OCI-M2 (cell line): ENCODE results near the gene ZNF771.
A peak's percentile ranks its signal among the peaks of the same experiment; 100 is the strongest.
"Not testable (repeated sequence)": the region's sequence is repeated elsewhere in the genome, so short reads cannot be mapped to it uniquely, and the experiment has no call there.

Experiments used
- DNase-seq: peaks from one replicate; lab custom pipeline; 2025; ENCODE audit not compliant: unreplicated experiment; lab: John Stamatoyannopoulos, UW

ZNF771 gene

DNA sequence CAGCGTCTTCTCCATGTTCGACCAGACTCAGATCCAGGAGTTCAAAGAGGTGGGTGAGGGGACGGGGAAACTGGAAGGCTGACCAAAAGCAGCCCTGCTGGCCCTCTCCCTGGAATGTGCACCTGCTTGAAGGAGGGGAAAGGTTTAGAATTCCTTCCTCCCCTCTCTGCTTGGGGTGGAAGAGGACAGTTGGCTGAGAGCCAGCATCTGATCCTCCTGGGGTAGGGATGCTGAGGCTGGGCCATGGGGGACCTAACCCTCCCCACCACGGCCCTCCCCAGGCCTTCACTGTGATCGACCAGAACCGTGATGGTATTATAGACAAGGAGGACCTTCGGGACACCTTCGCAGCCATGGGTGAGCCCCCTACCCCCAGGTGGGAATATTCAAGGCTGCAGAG lies 31.5 kb upstream of the ZNF771 start:
- DNase-seq = no peak

DNA sequence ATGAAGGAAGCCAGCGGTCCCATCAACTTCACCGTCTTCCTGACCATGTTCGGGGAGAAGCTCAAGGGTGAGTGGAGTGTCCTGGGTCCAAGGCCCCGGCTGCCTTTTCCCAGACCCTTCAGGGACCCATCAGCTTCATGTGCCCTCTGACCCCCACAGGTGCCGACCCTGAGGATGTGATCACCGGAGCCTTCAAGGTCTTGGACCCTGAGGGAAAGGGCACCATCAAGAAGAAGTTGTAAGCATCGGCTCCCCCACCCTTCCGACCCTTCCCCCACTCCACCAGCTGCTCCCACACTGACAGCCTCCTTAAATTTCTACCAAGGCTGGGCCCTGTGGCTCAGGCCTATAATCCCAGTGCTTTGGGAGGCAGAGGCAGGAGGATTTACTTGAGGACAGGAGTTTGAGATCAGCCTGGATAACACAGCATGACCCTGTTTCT lies 30.9 kb upstream of the ZNF771 start:
- DNase-seq = no peak

DNA sequence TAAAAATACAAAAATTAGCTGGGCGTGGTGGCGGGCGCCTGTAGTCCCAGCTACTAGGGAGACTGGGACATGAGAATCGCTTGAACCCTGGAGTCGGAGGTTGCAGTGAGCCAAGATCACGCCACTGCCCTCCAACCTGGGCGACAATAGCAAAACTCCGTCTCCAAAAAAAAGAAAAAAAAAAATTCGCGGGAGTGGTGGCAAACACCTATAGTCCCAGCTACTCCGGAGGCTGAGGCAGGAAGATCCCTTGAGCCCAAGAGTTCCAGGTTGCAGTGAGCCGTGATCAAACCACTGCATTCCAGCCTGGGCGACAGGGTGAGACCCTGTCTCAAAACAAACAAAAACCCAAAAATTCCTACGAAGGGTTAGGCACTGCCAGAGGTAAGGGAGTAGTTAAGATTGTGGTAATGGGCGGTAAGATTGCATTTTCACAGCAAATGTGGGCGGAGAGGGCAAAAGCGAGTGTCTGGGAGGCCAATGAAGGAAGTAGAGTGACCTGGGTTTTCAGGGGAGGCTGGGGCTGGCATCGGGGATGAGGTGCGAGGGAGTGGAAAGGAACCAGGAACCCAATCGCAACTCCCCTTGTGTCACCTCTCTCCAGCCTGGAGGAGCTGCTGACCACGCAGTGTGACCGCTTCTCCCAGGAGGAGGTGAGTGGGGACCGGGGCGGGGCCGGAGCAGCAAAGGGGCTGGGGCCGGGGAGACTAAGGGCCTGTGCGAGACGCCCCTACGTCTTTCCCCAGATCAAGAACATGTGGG lies 30.2 kb upstream of the ZNF771 start:
- DNase-seq = no peak

DNA sequence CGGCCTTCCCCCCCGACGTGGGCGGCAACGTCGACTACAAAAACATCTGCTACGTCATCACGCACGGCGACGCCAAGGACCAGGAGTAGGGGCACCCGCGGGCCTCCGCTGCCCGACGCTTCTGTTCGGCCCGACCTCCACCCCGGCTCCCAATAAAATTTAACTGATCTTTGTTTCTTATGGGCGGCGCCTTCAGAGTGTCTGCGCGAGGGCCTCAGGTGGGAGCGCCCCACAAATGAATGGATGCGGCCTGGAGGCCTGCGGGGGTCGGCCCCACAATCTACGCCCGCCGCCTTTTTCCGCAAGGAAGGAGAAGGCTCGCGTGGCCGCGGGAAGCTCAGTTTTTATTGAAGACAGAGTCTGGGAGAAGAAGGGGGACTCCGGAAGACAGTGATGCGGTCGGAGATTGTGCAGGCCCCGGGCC lies 29.6 kb upstream of the ZNF771 start:
- no peak for DNase-seq

DNA sequence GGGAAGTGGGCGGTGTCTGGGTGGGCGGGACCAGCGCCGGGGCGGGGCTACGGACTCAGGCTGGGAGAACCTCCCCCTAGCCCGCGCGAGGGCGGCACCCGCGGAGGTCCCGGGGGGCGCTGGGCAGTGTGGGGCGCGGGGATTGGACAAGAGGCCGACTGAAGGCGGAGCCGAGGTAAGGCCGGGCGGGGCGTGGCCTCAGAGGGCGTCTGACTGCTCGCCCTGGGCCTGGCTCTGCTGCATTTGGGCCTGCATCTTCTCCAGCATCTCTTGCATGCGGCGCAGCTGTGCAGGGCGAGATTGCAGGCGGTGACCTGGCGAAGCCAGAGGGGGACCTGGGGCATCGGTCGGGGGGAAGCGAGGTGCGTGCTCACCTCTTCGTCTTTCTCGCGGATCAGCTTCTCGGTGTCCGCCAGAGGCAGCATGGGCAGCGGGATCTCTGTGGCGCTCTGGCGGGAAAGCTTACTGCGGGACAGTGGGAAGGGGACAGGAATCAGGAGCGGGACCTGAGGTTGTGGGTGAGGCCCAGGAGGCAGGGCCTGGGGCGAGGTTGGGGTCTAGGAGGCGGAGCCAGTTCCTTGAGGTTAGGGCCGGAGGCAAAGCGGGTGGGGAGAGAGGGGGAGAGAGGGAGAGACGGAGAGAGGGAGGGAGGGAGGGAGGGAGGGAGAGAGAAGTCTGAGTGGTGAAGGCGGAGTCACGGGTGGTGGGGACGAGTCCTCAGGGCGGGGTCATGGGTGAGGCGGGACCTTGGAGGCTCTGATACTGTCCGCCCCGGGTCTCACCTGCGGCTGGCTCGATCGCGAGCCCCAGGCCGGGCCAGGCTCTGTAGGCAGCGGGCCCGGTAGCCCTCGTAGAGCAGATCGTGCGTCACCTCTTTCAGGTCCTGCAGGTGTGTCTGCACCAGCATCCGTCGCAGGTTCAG lies 28.9 kb upstream of the ZNF771 start:
- DNase-seq = peak; percentile 90

DNA sequence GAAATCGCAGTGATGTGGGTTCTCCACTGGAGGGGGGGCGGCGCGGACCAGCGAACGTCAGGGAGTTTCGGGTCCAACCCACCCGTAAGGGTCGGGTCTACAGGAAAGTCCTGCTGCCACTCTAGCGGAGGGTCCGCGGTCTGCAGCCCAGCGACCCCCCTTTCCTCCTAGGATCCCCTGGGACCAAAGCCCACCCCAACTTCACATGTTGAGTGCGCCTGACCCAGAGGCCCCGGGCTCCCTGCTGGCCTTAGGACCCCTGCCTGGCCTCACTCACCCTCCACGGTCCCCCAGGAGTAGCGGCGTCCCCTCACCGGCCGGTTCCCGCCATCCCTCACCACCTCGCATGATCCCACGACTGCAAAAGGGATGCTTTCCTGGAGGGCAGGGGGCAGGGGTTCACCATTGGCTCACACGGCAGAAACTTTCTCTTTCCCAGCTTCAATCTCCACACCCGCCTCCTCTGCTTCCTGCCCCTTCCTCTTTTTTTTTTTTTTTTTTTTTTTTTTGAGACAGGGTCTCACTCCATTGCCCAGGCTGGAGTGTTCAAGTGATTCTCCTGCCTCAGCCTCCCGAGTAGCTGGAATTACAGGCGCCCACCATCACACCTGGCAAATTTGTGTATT lies 28.1 kb upstream of the ZNF771 start:
- no peak for DNase-seq

DNA sequence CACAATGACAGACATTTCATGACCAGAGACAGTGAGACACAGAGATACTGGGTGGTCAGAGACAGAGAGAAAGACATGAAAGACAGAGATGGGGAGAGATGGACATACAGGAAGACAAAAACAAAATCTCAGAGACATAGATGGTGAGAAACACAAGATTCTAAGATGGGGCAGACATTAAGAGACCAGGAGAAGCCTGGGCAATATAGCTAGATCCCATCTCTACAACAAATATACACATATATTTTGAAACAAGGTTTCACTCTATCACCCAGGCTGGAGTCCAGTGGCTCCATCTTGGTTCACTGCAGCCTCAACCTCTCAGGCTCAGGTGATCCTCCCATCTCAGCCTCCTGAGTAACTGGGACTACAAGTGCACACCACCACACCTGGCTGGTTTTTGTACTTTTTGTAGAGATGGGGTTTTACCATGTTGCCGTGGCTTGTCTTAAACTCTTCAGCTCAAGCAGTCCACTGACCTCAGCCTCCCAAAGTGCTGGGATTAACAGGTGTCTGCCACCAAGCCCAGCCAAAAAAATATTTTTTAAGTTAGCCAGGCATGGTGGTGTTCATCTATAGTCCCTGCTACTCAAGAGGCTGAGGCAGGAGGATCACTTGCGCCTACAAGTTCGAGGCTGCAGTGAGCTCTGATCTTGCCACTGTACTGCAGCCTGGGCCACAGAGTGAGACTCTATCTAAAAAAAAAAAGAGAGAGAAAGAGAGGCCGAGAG lies 27.2 kb upstream of the ZNF771 start:
- no peak for DNase-seq

DNA sequence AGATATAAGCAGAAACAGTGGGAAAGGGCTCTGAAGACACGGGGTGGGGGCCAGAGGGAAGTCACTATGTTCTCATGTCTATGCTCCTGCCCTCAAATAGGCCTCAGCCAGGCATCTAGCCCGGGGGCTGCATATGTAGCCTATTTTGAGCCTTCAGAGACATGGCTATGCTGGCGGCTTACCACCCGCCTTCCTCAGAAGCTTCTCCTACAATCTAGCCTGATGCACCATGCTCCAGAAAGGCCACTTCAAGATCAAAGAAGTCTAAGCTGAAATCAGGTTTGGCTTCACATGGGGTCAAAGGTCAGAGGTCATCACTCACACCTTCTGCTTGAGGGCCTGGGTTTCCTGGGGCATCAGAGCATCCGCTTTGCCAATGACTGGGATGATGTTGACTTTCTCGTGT lies 26.6 kb upstream of the ZNF771 start:
- DNase-seq = no peak

DNA sequence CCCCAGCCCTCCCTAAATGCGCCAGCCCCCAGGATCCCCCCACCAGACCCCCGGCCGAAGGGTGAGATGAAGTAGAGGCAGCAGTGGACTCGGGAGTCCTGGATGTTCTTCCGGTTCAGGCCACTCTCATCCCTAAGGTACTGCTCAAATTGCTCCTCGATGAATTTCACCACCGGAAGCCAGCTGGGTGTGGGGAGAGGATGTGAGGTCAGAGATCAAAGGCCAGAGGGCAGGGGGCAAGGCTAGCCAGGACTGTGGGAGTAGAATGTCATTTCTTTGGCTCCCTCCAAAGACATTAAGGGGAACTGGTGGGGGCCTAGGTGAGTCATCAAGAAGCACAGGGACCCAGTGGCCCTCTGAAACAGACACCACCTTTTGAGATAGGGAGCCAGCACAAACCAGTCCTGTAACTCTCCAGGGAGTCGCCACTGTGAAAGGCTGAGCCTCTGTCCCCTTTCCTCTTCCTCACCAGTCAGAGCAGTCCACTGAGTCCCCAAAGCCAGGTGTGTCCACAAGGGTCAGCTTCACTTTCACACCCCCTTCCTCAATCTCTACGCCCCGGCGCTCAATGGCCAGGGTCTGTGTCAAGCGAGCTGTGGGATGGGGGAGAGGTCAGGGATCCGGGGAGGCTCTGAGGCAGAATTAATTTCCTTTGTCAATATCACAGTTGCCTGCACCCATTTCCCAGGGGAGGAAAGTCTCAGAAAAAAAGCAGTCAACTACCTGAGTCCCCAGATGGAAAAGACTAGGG lies 25.9 kb upstream of the ZNF771 start:
- no peak for DNase-seq

DNA sequence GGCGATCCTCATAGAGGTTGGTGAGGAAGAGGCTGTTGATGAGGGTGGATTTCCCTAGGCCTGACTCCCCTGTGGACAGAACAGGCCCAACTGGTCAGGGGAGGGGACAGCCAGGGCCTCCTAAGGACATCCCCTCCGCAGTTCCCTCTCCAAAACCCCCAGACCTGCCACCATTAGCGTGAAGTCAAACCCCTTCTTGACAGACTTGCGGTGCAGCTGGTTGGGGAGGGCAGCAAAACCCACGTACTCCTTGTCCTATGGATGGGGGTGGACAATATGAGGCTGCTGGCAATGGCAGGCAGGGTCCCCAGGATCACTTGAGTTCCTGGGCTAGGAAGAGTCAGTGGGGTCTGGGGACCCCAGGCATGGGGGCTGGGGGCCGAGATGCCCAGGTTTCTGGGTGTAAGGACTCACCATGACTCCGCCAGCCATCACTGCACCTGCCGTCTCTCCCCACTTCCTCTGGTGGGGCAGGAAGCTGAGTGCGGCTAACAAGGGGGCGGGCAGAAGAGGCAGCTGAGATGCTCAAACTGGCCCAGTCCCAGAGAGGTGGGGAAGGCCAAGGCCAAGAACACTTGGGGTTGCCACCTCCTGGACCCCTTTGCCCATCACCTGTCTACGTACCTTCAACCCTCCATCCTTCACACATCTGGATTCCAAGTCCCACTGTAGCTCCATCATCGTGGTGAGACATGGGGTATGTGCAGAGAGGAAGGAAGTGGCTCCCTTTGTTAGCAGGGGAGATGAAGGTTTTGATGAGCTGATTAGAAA lies 25.1 kb upstream of the ZNF771 start, which contains the start of gene SEPTIN1:
Gene SEPTIN1 (minus strand): TSS at position 451 of the 771 bp plus-strand sequence. CDS start 19 bp downstream, at position 432.
- DNase-seq = no peak

DNA sequence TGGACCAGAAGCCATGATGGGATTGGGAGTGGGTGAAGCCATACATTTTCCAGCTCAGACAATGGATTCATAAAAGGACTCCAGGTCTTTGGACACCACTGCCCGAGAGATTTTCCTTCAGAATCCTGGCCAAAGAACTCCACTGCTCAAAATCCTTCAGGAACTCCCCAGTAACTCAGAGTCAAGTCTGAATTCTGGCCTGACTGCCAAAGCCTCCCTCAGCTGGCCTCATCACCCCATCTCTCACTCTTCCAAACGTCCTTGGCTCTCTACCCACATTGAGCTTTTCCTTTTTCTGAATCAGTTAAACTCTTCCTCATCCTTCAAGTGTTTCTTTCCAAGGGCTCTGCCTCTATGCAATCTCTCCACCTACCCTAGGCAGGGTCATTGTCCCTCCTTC lies 23.9 kb upstream of the ZNF771 start:
- DNase-seq = no peak

DNA sequence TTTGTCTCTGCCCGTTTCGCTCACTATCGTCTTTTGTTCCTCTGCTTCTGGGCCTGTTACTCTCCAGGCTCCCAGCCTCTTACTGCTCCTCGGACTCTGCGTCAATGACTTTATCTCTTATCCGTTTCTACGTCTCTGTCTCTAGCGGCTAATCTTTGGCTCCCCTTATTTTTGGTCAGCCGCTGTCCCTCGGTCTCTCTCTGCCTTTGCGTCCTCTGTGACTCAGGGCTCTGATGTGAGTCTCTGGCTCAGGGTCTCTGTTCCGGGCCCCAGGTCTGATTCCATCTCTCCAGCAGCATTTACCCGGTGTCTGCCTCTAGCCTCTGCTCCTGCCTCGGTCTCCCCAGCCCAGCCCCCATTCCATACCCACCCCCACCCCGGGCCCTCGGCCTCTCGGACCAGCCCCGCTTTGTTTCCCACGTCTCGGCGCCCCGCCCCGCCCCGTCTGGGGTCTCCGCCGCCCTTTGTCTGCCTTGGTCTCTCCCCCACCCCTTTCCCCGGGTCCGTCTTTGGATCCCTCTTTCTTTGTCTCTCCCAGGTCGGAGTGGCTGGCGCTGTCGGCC lies 12.7 kb upstream of the ZNF771 start:
- no peak for DNase-seq

DNA sequence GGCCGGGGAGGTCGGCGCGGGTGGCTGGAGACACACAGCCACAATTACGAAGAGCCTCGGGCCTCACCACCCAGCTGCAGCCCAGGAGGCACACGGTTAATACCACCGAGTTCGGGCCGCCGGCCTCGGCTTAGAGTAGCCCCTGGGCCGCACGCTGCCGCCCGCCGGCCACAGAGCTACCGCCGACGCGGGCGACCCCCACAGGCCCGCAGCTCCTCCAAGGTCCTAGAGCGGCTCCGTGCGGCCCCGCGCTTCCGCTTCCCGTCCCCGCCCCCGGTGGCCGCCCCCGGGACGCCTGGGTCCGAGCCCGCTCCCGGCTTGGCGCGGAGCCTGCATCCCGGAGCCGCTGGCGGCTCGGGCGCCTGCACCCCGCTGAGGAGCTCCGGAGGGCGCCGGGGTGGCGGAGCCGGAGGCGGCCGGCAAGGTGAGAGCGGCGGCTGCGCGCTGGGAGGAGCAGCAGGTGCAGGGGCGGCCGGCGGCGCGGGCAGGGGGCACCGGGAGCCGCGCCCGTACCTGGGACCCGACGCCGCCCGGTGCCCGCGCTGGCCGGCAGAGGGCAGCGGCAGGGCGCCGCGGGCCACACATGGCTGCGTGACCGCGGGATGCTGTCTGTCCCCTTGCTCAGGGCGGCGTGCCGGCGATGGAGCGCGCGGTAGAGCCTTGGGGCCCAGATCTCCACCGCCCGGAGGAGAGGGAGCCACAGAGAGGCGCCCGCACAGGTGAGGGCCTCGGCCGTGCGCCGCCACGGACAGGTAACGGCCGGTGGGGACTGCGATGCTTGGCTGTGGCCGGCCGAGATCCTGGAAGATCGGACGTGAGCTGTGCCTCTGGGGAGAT lies 12.0 kb upstream of the ZNF771 start, which contains the start of gene ZNF48:
Gene ZNF48 (plus strand): TSS at position 266 of the 837 bp plus-strand sequence. CDS start 375 bp downstream, at position 641.
- no peak for DNase-seq

DNA sequence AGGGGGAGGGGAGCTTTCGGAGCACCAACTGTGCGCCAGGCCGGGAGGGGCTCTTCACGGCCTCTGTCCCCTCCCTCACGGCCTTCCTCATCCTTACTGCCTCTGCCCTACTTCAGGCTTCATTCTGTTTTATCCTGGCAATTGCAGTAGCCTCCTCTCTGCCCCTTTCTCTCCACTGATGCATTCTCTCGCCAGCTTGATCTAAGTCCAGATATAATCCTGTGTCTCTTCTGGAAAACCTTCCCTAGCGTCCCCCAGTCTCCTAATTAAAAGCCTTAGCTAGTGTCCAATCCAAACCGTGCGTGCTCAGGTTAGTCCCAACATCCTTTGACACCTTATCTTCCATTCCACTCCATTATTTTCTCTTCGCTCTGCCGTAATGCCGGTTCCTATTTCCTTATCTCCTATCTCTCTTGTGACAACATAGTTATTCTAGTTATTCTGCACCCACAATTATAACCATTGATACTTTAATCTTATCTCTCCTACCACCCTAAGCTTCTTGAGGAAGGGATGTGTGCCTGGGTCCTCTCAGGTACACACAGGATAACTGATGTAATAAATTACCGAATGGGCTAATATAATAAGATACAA lies 11.3 kb upstream of the ZNF771 start:
- no peak for DNase-seq

DNA sequence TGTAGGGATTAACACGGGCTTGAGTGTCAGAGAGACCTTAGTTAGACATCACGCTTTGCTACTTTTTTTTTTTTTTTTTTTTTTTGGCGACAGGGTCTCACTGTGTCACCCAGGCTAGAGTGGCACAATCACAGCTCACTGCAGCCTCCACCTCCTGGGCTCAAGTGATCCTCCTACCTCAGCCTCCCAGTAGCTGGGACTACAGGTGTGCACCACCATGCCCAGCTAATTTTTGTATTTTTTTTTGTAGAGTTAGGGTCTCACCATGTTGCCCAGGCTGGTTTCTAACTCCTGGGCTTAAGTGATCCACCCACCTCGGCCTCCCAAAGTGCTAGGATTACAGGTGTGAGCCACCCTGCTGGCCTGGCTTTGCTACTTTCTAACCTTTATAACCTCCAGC lies 10.8 kb upstream of the ZNF771 start:
- not testable (repeated sequence) for DNase-seq

DNA sequence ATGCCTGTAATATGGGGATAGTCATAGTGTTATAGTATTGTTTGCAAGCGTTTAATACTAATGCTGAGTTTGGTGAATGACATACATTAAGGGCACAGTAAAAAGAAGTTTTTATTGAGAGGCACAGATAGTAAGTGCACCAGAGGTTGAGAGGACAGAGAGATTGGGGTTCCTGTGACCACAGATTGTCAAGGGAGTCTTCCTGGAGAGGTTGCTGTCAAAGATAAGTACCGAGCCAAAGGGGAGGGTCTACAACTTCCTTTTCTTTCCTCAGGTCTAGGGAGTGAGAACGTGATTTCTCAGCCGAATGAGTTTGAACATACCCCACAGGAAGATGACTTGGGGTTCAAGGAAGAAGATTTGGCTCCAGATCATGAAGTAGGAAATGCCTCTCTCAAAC lies 10.3 kb upstream of the ZNF771 start:
- DNase-seq = no peak

DNA sequence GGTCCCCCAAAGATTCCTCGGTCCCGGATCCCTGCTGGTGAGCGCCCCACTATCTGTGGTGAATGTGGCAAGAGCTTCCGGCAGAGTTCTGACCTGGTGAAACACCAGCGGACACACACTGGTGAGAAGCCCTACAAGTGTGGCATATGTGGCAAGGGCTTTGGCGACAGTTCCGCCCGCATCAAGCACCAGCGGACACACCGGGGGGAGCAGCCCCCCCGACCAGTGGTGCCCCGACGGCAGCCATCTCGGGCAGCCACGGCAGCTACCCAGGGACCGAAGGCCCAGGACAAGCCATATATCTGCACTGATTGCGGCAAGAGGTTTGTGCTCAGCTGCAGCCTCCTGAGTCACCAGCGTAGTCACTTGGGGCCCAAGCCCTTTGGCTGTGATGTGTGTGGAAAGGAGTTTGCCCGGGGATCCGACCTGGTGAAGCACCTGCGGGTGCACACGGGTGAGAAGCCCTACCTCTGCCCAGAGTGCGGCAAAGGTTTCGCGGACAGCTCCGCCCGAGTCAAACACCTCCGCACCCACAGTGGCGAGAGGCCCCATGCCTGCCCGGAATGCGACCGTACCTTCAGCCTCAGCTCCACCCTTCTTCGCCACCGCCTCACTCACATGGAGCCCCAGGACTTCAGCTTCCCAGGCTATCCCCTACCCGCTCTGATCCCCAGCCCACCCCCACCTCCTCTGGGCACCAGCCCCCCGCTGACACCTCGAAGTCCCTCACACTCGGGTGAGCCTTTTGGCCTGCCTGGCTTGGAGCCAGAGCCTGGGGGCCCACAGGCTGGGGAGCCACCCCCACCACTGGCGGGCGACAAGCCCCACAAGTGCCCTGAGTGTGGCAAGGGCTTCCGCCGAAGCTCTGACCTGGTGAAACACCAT lies 9.4 kb upstream of the ZNF771 start:
- no peak for DNase-seq
